Measurements from ENCODE around the gene TMX3.

The TMX3 gene

GRCh38 chr18:68662754-68663153 lies 52.2 kb downstream of the TMX3 start:
- H4K5ac ChIP-seq (ENCODE audit: low read length), result no peak overlapping the region
- no peak overlapping the region for H2BK15ac ChIP-seq (replicated peaks; ENCODE audit: low read depth)
- H3K79me2 ChIP-seq (ENCODE audit: control insufficient read depth, insufficient read depth, low read length), result no peaks in the 10 kb centered on the region
- H3K9ac ChIP-seq (ENCODE audit: low read length), result no peak overlapping the region
- no peak overlapping the region for H3K23ac ChIP-seq (ENCODE audit: low read length)
- no peak overlapping the region for H2AK5ac ChIP-seq (ENCODE audit: low read length)
- H3K4me1 ChIP-seq (ENCODE audit: control insufficient read depth, low read depth, low read length), result no peaks in the 10 kb centered on the region
- no peak overlapping the region for H3K4me3 ChIP-seq (ENCODE audit: low read length)
- no peaks in the 10 kb centered on the region for H3K79me1 ChIP-seq (ENCODE audit: low read length)
- no peak overlapping the region for H3K27ac ChIP-seq (ENCODE audit: low read depth, low read length)
- no peaks in the 10 kb centered on the region for H3K36me3 ChIP-seq (ENCODE audit: control insufficient read depth, insufficient read depth, low read length)
- no peak overlapping the region for H4K8ac ChIP-seq (ENCODE audit: low read depth, low read length)
- no peak overlapping the region for H3K56ac ChIP-seq (ENCODE audit: low read length)
- no peak overlapping the region for H3K18ac ChIP-seq (ENCODE audit: low read length)
- no peak overlapping the region for H3K4me2 ChIP-seq (ENCODE audit: low read length)
- H2BK120ac ChIP-seq (ENCODE audit: low read depth, low read length), result no peak overlapping the region
- no peak overlapping the region for H2BK5ac ChIP-seq (ENCODE audit: low read length)
- no peaks in the 10 kb centered on the region for H3K27me3 ChIP-seq (ENCODE audit: insufficient read depth, low read length, poor library complexity)
- H3K4ac ChIP-seq (ENCODE audit: low read depth, low read length), result no peak overlapping the region
- WGBS (ENCODE audit: extremely low coverage, insufficient coverage, low lambda C conversion rate), result no CpG with 5 or more reads among the region's 4 CpGs
- peak; percentile 51 for DNase-seq

GRCh38 chr18:68660354-68661183 lies 54.3 kb downstream of the TMX3 start:
- no peak overlapping the region for H3K4me2 ChIP-seq (ENCODE audit: low read length)
- H3K4me3 ChIP-seq (ENCODE audit: low read length), result no peak overlapping the region
- H3K36me3 ChIP-seq (ENCODE audit: control insufficient read depth, insufficient read depth, low read length), result no peaks in the 10 kb centered on the region
- H3K27ac ChIP-seq (ENCODE audit: low read depth, low read length), result no peak overlapping the region
- H3K23ac ChIP-seq (ENCODE audit: low read length), result no peak overlapping the region
- H4K8ac ChIP-seq (ENCODE audit: low read depth, low read length), result no peak overlapping the region
- no peak overlapping the region for H2BK15ac ChIP-seq (replicated peaks; ENCODE audit: low read depth)
- H3K56ac ChIP-seq (ENCODE audit: low read length), result no peak overlapping the region
- WGBS (ENCODE audit: extremely low coverage, insufficient coverage, low lambda C conversion rate), result no CpG with 5 or more reads among the region's 5 CpGs
- no peaks in the 10 kb centered on the region for H3K79me1 ChIP-seq (ENCODE audit: low read length)
- peak; percentile 48 for DNase-seq
- no peak overlapping the region for H2AK5ac ChIP-seq (ENCODE audit: low read length)
- H2BK120ac ChIP-seq (ENCODE audit: low read depth, low read length), result no peak overlapping the region
- H3K27me3 ChIP-seq (ENCODE audit: insufficient read depth, low read length, poor library complexity), result no peaks in the 10 kb centered on the region
- H3K4me1 ChIP-seq (ENCODE audit: control insufficient read depth, low read depth, low read length), result no peaks in the 10 kb centered on the region
- H3K79me2 ChIP-seq (ENCODE audit: control insufficient read depth, insufficient read depth, low read length), result no peaks in the 10 kb centered on the region
- H3K9ac ChIP-seq (ENCODE audit: low read length), result no peak overlapping the region
- H3K18ac ChIP-seq (ENCODE audit: low read length), result no peak overlapping the region
- H2BK5ac ChIP-seq (ENCODE audit: low read length), result no peak overlapping the region
- no peak overlapping the region for H3K4ac ChIP-seq (ENCODE audit: low read depth, low read length)
- H4K5ac ChIP-seq (ENCODE audit: low read length), result no peak overlapping the region

GRCh38 chr18:68648191-68648590 lies 66.7 kb downstream of the TMX3 start:
- no peak overlapping the region for H3K9ac ChIP-seq (ENCODE audit: low read length)
- H2BK15ac ChIP-seq (replicated peaks; ENCODE audit: low read depth), result no peak overlapping the region
- no peaks in the 10 kb centered on the region for H3K79me1 ChIP-seq (ENCODE audit: low read length)
- no peak overlapping the region for H3K27ac ChIP-seq (ENCODE audit: low read depth, low read length)
- no peak overlapping the region for H4K8ac ChIP-seq (ENCODE audit: low read depth, low read length)
- no peak overlapping the region for H2BK5ac ChIP-seq (ENCODE audit: low read length)
- H4K5ac ChIP-seq (ENCODE audit: low read length), result no peak overlapping the region
- no peak overlapping the region for H3K23ac ChIP-seq (ENCODE audit: low read length)
- H2AK5ac ChIP-seq (ENCODE audit: low read length), result no peak overlapping the region
- H3K36me3 ChIP-seq (ENCODE audit: control insufficient read depth, insufficient read depth, low read length), result no peaks in the 10 kb centered on the region
- no peak for DNase-seq
- H3K27me3 ChIP-seq (ENCODE audit: insufficient read depth, low read length, poor library complexity), result no peaks in the 10 kb centered on the region
- no peak overlapping the region for H3K4me3 ChIP-seq (ENCODE audit: low read length)
- H3K18ac ChIP-seq (ENCODE audit: low read length), result no peak overlapping the region
- no peak overlapping the region for H3K4me2 ChIP-seq (ENCODE audit: low read length)
- H3K4ac ChIP-seq (ENCODE audit: low read depth, low read length), result no peak overlapping the region
- no peaks in the 10 kb centered on the region for H3K4me1 ChIP-seq (ENCODE audit: control insufficient read depth, low read depth, low read length)
- H3K79me2 ChIP-seq (ENCODE audit: control insufficient read depth, insufficient read depth, low read length), result no peaks in the 10 kb centered on the region
- H3K56ac ChIP-seq (ENCODE audit: low read length), result no peak overlapping the region
- H2BK120ac ChIP-seq (ENCODE audit: low read depth, low read length), result no peak overlapping the region

GRCh38 chr18:68642003-68642402 lies 72.9 kb downstream of the TMX3 start:
- Histone ChIP-seq H3K4me2 (ENCODE audit: low read length) (no peak overlapping the region), H3K18ac (ENCODE audit: low read length) (no peak overlapping the region), H3K4me1 (ENCODE audit: control insufficient read depth, low read depth, low read length) (no peaks in the 10 kb centered on the region), H2BK120ac (ENCODE audit: low read depth, low read length) (no peak overlapping the region), H3K36me3 (ENCODE audit: control insufficient read depth, insufficient read depth, low read length) (no peaks in the 10 kb centered on the region), H2AK5ac (ENCODE audit: low read length) (no peak overlapping the region), H3K4ac (ENCODE audit: low read depth, low read length) (no peak overlapping the region), H3K27ac (ENCODE audit: low read depth, low read length) (no peak overlapping the region), H4K5ac (ENCODE audit: low read length) (no peak overlapping the region), H3K56ac (ENCODE audit: low read length) (no peak overlapping the region), H3K79me2 (ENCODE audit: control insufficient read depth, insufficient read depth, low read length) (no peaks in the 10 kb centered on the region), H3K27me3 (ENCODE audit: insufficient read depth, low read length, poor library complexity) (no peaks in the 10 kb centered on the region), H4K8ac (ENCODE audit: low read depth, low read length) (no peak overlapping the region), H3K79me1 (ENCODE audit: low read length) (no peaks in the 10 kb centered on the region), H3K4me3 (ENCODE audit: low read length) (no peak overlapping the region), H2BK15ac (replicated peaks; ENCODE audit: low read depth) (no peak overlapping the region), H3K23ac (ENCODE audit: low read length) (no peak overlapping the region), H3K9ac (ENCODE audit: low read length) (no peak overlapping the region), H2BK5ac (ENCODE audit: low read length) (no peak overlapping the region)
- WGBS (ENCODE audit: extremely low coverage, insufficient coverage, low lambda C conversion rate), result no CpG with 5 or more reads among the region's 3 CpGs
- DNase-seq, result no peak

GRCh38 chr18:68640861-68641260 lies 74.0 kb downstream of the TMX3 start:
- no peak overlapping the region for H2BK120ac ChIP-seq (ENCODE audit: low read depth, low read length)
- H2BK15ac ChIP-seq (replicated peaks; ENCODE audit: low read depth), result no peak overlapping the region
- H4K8ac ChIP-seq (ENCODE audit: low read depth, low read length), result no peak overlapping the region
- no peak overlapping the region for H3K4me2 ChIP-seq (ENCODE audit: low read length)
- no peaks in the 10 kb centered on the region for H3K79me2 ChIP-seq (ENCODE audit: control insufficient read depth, insufficient read depth, low read length)
- no peak overlapping the region for H3K4me3 ChIP-seq (ENCODE audit: low read length)
- no peak overlapping the region for H4K5ac ChIP-seq (ENCODE audit: low read length)
- DNase-seq, result no peak
- H3K27ac ChIP-seq (ENCODE audit: low read depth, low read length), result no peak overlapping the region
- H2BK5ac ChIP-seq (ENCODE audit: low read length), result no peak overlapping the region
- no peak overlapping the region for H3K56ac ChIP-seq (ENCODE audit: low read length)
- no peaks in the 10 kb centered on the region for H3K36me3 ChIP-seq (ENCODE audit: control insufficient read depth, insufficient read depth, low read length)
- H2AK5ac ChIP-seq (ENCODE audit: low read length), result no peak overlapping the region
- H3K23ac ChIP-seq (ENCODE audit: low read length), result no peak overlapping the region
- no peak overlapping the region for H3K4ac ChIP-seq (ENCODE audit: low read depth, low read length)
- H3K27me3 ChIP-seq (ENCODE audit: insufficient read depth, low read length, poor library complexity), result no peaks in the 10 kb centered on the region
- H3K4me1 ChIP-seq (ENCODE audit: control insufficient read depth, low read depth, low read length), result no peaks in the 10 kb centered on the region
- no peak overlapping the region for H3K18ac ChIP-seq (ENCODE audit: low read length)
- H3K79me1 ChIP-seq (ENCODE audit: low read length), result no peaks in the 10 kb centered on the region
- no peak overlapping the region for H3K9ac ChIP-seq (ENCODE audit: low read length)

GRCh38 chr18:68638613-68639012 lies 76.3 kb downstream of the TMX3 start:
- H4K8ac ChIP-seq (ENCODE audit: low read depth, low read length), result no peak overlapping the region

More at GRCh38 chr18:68638613-68639012, 76.3 kb downstream of the TMX3 start:
- Histone ChIP-seq H3K79me1 (ENCODE audit: low read length) (no peaks in the 10 kb centered on the region), H3K4me1 (ENCODE audit: control insufficient read depth, low read depth, low read length) (no peaks in the 10 kb centered on the region), H3K56ac (ENCODE audit: low read length) (no peak overlapping the region), H2BK120ac (ENCODE audit: low read depth, low read length) (no peak overlapping the region), H4K5ac (ENCODE audit: low read length) (no peak overlapping the region), H3K36me3 (ENCODE audit: control insufficient read depth, insufficient read depth, low read length) (no peaks in the 10 kb centered on the region), H3K27ac (ENCODE audit: low read depth, low read length) (no peak overlapping the region), H3K23ac (ENCODE audit: low read length) (no peak overlapping the region), H3K4me3 (ENCODE audit: low read length) (no peak overlapping the region), H3K9ac (ENCODE audit: low read length) (no peak overlapping the region), H3K4ac (ENCODE audit: low read depth, low read length) (no peak overlapping the region), H2BK5ac (ENCODE audit: low read length) (no peak overlapping the region), H3K18ac (ENCODE audit: low read length) (no peak overlapping the region), H2BK15ac (replicated peaks; ENCODE audit: low read depth) (no peak overlapping the region), H3K27me3 (ENCODE audit: insufficient read depth, low read length, poor library complexity) (no peaks in the 10 kb centered on the region), H3K4me2 (ENCODE audit: low read length) (no peak overlapping the region), H3K79me2 (ENCODE audit: control insufficient read depth, insufficient read depth, low read length) (no peaks in the 10 kb centered on the region), H2AK5ac (ENCODE audit: low read length) (no peak overlapping the region)
- no peak for DNase-seq
- no CpG with 5 or more reads among the region's 6 CpGs for WGBS (ENCODE audit: extremely low coverage, insufficient coverage, low lambda C conversion rate)
